HEK293T (cell line): Measurements from ENCODE around the gene TSACC.

ENCODE experiments used
- CTCF ChIA-PET: fragments of 350-600 bp; formaldehyde crosslinking; extraction: SDS; loops from one replicate; lab custom pipeline; 2021; ENCODE audit warnings: antibody characterized with exemption, inconsistent platforms; lab: Yijun Ruan, JAX
- POLR2A ChIA-PET: fragments of 350-600 bp; formaldehyde crosslinking; extraction: SDS; loops from one replicate; lab custom pipeline; 2020; ENCODE audit warnings: antibody characterized with exemption, inconsistent platforms; lab: Yijun Ruan, JAX
- DNase-seq: peaks from one replicate; pipeline ENCODE4 v3.0.0; 2012; ENCODE audit warnings: mixed read lengths; ENCODE audit errors: extremely low spot score
- ARNT ChIP-seq: fragments of 450-650 bp; IDR thresholded peaks from 2 replicates; pipeline ENCODE4 v1.6.1; 2017; ENCODE audit warnings: mild to moderate bottlenecking
- BHLHE40 ChIP-seq: fragments of 450-650 bp; IDR thresholded peaks from 2 replicates; pipeline ENCODE4 v1.6.1; 2016; ENCODE audit warnings: mild to moderate bottlenecking, moderate library complexity, borderline replicate concordance
- CTBP1 ChIP-seq: fragments of 450-650 bp; IDR thresholded peaks from 2 replicates; pipeline ENCODE4 v1.6.1; 2016; ENCODE audit warnings: borderline replicate concordance
- ELF4 ChIP-seq: fragments of 450-650 bp; IDR thresholded peaks from 2 replicates; pipeline ENCODE4 v1.6.1; 2017; ENCODE audit warnings: antibody characterized with exemption
- FOXA1 ChIP-seq: fragments of 450-650 bp; IDR thresholded peaks from 2 replicates; pipeline ENCODE4 v1.6.1; 2016; ENCODE audit warnings: mild to moderate bottlenecking
- FOXK2 ChIP-seq: fragments of 450-650 bp; IDR thresholded peaks from 2 replicates; pipeline ENCODE4 v1.6.1; 2016; ENCODE audit warnings: mild to moderate bottlenecking
- FOXM1 ChIP-seq: fragments of 450-650 bp; IDR thresholded peaks from 2 replicates; pipeline ENCODE4 v1.6.1; 2017; ENCODE audit warnings: mild to moderate bottlenecking, borderline replicate concordance
- HDGF ChIP-seq: fragments of 450-650 bp; IDR thresholded peaks from 2 replicates; pipeline ENCODE4 v1.6.1; 2017; ENCODE audit warnings: antibody characterized with exemption, borderline replicate concordance
- L3MBTL2 ChIP-seq: fragments of 450-650 bp; conservative IDR thresholded peaks from 2 replicates; pipeline ENCODE4 v1.6.1; 2016; ENCODE audit warnings: mild to moderate bottlenecking
- LEF1 ChIP-seq: fragments of 450-650 bp; IDR thresholded peaks from 2 replicates; pipeline ENCODE4 v1.6.1; 2017; ENCODE audit warnings: mild to moderate bottlenecking, borderline replicate concordance
- NFRKB ChIP-seq: fragments of 450-650 bp; IDR thresholded peaks from 2 replicates; pipeline ENCODE4 v1.6.1; 2016; ENCODE audit warnings: mild to moderate bottlenecking, moderate library complexity
- SP1 ChIP-seq: fragments of 450-650 bp; IDR thresholded peaks from 2 replicates; pipeline ENCODE4 v1.6.1; 2017
- SUZ12 ChIP-seq: fragments of 450-650 bp; IDR thresholded peaks from 2 replicates; pipeline ENCODE4 v1.6.1; 2016; ENCODE audit warnings: mild to moderate bottlenecking
- TARDBP ChIP-seq: fragments of 450-650 bp; IDR thresholded peaks from 2 replicates; pipeline ENCODE4 v1.6.1; 2016
- ZNF384 ChIP-seq: fragments of 450-650 bp; IDR thresholded peaks from 2 replicates; pipeline ENCODE4 v1.6.1; 2016
- TF ChIP-seq, protein P1 (sequence below): fragments of 450-650 bp; IDR thresholded peaks from 2 replicates; pipeline ENCODE4 v1.6.1; 2016

Gene TSACC

DNA sequence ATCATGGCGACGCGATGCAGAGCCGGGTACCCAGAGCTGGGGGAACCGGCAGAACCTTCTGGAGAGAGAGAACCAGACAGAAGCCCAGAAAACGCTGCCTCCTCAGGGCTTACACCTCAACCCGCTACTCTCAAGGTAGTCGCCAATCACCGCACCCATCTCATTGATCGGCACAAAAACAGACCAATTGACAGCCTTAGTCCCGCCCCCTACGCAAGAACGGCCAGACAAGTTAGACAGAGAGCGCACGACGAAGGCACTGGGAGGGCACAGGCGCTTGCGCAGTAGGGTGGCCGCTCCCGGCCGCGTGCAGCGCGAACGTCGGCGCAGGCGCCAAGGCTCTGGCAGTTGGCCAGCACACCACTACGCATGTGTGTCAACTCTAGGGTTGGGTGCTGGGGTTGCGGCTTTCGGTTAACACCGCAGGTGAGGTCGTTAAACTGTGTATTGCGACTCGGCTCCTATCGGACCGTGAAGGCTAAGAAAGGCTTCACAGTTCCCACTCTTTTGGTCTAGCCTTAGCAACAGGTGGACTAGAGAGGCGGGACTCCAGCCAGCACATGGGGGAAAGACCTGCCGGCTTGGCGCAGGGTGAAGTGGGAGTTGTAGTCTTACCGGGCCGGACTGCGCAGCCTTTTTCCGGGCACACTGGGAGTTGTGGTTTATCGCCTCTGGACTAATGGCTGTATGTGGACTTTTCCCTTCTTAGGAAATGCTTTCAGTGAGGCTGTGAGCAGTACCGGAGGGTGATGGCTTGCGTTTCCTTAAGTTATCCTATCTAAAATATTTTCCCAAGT, at the start of gene TSACC, which contains the start of gene CCT3:
TSACC (plus strand) TSS at position 347 of the 797 bp plus-strand sequence. CDS start 1,232 bp downstream, outside the sequence.
CCT3 (minus strand) TSS at position 113 of the 797 bp plus-strand sequence; CDS start at position 5, 108 bp downstream.
- peak; percentile 92 for TF ChIP-seq L3MBTL2
- TF ChIP-seq HDGF = no peak
- TF ChIP-seq, protein P1, sequence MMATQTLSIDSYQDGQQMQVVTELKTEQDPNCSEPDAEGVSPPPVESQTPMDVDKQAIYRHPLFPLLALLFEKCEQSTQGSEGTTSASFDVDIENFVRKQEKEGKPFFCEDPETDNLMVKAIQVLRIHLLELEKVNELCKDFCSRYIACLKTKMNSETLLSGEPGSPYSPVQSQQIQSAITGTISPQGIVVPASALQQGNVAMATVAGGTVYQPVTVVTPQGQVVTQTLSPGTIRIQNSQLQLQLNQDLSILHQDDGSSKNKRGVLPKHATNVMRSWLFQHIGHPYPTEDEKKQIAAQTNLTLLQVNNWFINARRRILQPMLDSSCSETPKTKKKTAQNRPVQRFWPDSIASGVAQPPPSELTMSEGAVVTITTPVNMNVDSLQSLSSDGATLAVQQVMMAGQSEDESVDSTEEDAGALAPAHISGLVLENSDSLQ = peak; percentile 100
- no peak for TF ChIP-seq FOXM1
- no peak for TF ChIP-seq SUZ12
- TF ChIP-seq BHLHE40 = no peak
- TF ChIP-seq ARNT = peak; percentile 20; the same call in 1 of the 2 replicates
- no peak for TF ChIP-seq LEF1
- TF ChIP-seq TARDBP = no peak
- no peak for TF ChIP-seq FOXK2
- peak; percentile 51; the same call in 1 of the 2 replicates for TF ChIP-seq ELF4
- TF ChIP-seq FOXA1 = no peak
- TF ChIP-seq SP1 = no peak
- CTCF ChIA-PET = interaction anchor here (0.7 to 1.0 kb wide), 2 partner anchors 47 to 437 kb away, joined by 3 to 6 read pairs; no protein-coding TSS in a partner anchor
- peak; percentile 100 for DNase-seq
- POLR2A ChIA-PET = interaction anchor here (0.7 to 1.5 kb wide), 16 partner anchors 8 to 247 kb away, joined by 3 to 9 read pairs (median 3); partner anchors contain the start of genes PMF1 and SMG5

DNA sequence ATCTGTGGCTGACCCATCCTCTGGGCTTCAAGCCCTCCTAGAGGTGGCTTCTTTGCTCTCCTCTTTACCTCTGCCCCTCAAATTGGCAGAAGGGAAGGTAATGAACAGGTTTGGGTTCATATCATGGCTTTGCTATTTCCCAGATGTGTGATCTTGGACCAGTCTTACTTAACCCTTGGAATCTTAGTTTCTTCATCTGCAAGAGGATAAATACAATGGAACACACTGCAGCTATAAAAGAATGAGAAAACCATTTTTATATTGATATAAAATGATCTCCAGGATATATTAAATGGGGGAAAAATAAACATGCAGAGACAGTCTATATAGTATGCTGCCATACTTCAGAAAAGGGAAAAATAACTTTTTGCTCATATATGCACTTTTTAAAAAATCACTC, 48.5 kb upstream of the TSACC start:
- DNase-seq = no peak
- ChIA-PET POLR2A (no interaction called here), CTCF (no interaction called here)
- TF ChIP-seq ZNF384 (no peak), SUZ12 (no peak), L3MBTL2 (no peak), HDGF (no peak), LEF1 (no peak), FOXM1 (no peak), FOXK2 (no peak), FOXA1 (no peak), ARNT (no peak), SP1 (no peak), TARDBP (no peak), NFRKB (no peak), ELF4 (no peak), BHLHE40 (no peak)

DNA sequence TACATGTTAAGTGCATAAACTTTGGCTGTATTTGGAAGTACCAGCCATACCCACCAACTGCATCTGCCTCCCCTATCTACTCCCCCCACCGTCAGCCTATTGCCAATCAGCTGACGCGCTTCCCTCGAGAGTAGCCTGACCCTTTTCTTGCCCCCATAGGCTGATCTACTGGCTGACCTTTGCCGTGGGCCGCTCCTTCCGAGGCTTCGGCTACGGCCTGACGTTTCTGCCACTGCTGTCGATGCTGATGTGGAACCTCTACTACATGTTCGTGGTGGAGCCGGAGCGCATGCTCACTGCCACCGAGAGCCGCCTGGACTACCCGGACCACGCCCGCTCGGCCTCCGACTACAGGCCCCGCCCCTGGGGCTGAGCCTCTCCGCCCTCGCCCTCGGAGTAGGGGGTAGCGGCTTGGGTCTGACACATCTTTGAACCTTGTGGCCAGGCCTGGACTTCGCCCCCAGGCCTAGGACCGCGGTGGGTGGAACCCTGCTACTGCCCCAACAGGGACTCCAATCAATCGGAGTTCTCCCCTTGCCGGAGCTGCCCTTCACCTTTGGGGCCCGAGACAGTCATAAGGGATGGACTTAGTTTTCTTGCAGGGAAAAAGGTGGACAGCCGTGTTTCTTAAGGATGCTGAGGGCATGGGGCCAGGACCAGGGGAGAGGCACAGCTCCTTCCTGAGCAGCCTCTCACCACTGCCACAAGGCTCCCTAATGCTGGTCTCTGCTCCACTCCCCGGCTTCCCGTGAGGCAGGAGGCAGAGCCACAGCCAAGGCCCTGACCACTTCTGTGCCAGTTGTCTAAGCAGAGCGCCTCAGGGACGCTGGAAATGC, 46.9 kb upstream of the TSACC start:
- CTCF ChIA-PET = no interaction called here
- DNase-seq = peak; percentile 81
- 0 out of 2 replicates have a peak, but pooled peaks have one; percentile 20 for TF ChIP-seq L3MBTL2
- TF ChIP-seq FOXK2 = no peak
- POLR2A ChIA-PET = interaction anchor here (1.0 to 2.2 kb wide), 2 partner anchors 9 to 11 kb away, joined by 3 to 16 read pairs; partner anchors contain the start of gene SMG5

DNA sequence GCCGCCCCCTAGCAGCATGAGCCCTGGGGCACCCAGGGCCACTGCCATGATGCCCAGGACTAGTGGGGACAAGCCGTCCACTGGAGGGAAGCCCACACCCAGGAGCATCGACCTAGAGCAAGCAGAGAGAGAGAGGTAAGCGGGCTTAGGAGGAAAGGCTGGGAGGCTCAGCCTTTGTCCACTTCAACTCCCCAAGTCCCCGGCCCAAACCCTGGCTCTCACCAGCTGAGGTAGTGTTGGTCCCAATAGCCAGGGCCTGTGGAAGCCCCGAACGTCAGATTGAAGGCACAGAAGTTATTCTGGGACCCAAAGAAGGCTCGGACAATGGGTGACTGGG, 45.3 kb upstream of the TSACC start:
- ChIA-PET CTCF (no interaction called here), POLR2A (interaction anchor here (8.5 kb wide), 1 partner anchor 9 kb away, joined by 71 read pairs; the partner anchor contains the start of genes SMG5 and TMEM79)
- DNase-seq = no peak
- TF ChIP-seq BHLHE40 = no peak

DNA sequence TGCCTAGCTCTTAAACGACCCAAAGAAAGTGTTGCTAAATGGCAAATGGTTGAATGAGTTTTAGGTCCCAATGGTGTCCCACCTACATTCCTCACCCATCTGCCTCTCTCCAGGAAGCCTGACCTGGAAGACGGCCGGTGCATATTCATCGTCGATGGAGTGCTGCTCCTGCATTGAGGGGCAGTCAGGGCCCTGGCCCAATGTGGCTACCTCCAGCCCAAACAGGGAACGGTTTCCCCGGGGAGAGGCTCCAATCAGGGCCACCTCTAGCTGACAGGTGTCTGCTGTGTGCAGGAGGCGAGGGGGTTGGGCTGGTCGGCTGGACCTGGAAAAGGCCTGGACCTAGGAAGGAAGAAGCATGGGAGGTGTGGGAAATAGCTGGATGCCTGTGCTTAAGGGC, 44.4 kb upstream of the TSACC start:
- TF ChIP-seq FOXA1 (no peak), BHLHE40 (no peak), HDGF (no peak), LEF1 (no peak), ELF4 (no peak), ARNT (no peak), L3MBTL2 (no peak), CTBP1 (no peak), NFRKB (no peak), FOXK2 (no peak), TARDBP (no peak), SUZ12 (no peak), SP1 (no peak), ZNF384 (no peak), FOXM1 (no peak)
- TF ChIP-seq, protein P1 = no peak
- ChIA-PET POLR2A (interaction anchor here (8.5 kb wide), 1 partner anchor 10 kb away, joined by 71 read pairs; the partner anchor contains the start of genes SMG5 and TMEM79), CTCF (no interaction called here)
- DNase-seq = no peak

DNA sequence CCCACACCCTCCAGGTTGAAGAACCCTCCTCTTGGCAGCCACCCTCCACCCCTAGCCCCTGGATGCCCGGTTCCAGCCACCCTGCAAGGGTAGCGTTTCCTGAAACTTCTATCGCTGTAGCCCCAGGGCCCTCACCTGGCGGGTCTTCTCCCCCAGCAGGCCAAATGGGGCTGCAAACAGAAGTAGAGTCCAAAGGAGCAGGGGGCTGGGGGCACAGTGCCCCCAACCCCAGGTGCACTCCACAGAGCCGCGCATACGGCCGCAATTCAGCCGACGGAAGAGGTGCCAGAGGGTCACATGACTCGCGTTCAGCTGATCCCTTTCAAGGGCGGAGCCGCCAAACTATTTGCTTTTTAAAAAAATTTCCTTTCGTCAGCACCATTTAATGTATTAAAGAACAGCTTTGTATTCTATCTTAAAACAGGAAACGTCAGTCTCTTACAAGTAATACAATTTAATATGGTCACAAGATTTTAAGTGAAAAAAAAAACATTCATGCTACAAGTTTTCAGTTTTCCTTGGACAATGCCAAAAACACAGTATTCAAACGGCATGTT, 42.9 kb upstream of the TSACC start, which contains the start of gene GLMP:
GLMP (minus strand) TSS at position 289 of the 557 bp plus-strand sequence; CDS start at position 255, 34 bp downstream.
- peak; percentile 76 for DNase-seq
- ChIA-PET CTCF (interaction anchor here (0.5 to 0.9 kb wide), 2 partner anchors 11 to 33 kb away, joined by 3 read pairs; partner anchors contain the start of gene TMEM79), POLR2A (interaction anchor here (0.7 to 8.5 kb wide), 2 partner anchors 12 to 207 kb away, joined by 3 to 71 read pairs; partner anchors contain the start of genes SMG5 and TMEM79)
- TF ChIP-seq LEF1 = no peak
- peak; percentile 79 for TF ChIP-seq ZNF384
- peak; percentile 89 for TF ChIP-seq L3MBTL2
